DMS79 treated with DMSO at 0.1 percent for 48 hours (cell line): ENCODE measurements around the gene ZNF408.
A peak's percentile ranks its signal among the peaks of the same experiment; 100 is the strongest.

Experiments
- DNase-seq: peaks from one replicate; lab custom pipeline; 2025; lab: John Stamatoyannopoulos, UW

ZNF408 gene

GRCh38 chr11:46676436-46677158, 24.2 kb upstream of the ZNF408 start:
- no peak for DNase-seq

GRCh38 chr11:46677169-46677568, 23.7 kb upstream of the ZNF408 start:
- no peak for DNase-seq

DNA sequence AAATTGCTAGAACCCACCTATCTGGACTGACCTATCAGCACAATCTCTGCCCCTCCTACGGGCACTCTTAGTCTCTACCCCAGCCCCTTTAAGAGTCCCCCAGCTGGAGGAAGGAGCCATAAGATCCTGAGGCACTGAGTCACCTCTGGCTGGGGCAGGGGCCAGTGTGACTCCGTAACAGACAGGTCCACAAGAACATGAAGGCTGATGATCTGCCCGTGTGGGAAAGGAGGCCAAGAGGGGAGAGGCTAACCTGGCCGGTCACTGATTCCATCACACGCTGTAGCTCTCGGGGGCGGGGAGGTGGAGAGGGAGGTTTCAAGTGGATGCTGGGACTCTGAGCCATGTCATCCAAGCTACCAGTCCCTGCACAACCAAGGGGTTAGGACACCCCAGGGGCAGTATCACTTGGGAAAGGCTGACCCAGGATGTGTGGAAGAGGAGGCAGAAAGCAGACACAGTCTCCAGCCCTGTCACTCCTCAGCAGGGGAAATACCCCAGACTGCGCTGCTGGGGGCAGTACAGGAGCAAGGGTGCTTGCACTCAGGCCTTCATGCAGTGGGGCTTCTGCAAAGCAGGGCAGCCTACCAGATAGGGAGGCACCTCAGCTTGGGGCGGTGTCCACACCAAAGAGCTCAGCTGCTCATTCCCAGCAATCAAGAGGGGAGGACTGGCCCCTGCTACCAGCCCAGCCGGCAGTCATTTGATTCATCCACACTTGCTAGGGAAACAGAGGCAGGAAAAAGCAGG, 22.7 kb upstream of the ZNF408 start:
- DNase-seq = no peak

- no peak for DNase-seq
These were observed 22.1 kb upstream of the ZNF408 start for GRCh38 chr11:46678741-46679130.

DNA sequence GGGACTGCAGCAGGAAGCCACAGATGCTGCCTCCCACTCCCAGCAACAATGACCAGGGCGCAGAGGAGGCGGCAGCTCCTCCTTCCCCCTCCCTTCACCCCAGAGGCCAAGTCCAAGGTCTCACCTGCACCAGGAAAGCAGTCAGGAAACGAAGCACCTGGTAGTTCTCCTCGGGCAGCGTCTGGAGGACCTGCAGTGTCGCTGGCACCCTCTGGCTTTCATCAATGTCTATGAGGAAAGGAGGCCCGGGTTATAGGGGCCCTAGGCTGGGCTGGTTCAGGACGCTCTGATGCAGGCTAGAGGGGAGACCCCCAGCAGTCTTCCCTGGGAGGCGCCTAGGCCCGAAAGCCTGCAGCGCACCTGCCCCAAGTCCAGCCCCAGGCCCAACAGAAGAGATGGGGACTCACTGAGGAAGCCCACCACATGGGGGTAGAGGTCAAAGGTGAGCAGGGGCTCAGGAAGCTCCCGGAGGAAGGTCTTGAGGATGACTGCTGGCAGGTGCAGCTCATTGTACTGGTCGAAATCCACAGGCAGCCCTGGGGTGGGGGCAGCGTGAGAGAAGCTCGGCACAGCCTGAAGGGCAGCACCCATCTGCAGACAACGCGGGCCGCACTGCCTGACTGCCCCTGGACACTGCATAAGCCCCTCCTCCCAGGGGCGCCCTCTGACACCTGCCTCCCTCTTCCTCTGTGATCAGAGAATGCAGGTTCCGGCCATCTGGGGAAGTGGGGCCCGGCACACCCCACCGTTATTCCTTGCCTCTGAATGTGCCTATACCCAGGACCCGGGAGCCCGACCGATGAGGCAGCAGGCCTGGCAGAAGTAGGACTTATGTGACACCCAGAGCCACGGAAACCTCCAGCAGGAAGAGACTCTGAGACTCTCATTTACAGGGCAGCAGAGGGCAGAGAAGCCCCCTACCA, 21.3 kb upstream of the ZNF408 start:
- no peak for DNase-seq

DNA sequence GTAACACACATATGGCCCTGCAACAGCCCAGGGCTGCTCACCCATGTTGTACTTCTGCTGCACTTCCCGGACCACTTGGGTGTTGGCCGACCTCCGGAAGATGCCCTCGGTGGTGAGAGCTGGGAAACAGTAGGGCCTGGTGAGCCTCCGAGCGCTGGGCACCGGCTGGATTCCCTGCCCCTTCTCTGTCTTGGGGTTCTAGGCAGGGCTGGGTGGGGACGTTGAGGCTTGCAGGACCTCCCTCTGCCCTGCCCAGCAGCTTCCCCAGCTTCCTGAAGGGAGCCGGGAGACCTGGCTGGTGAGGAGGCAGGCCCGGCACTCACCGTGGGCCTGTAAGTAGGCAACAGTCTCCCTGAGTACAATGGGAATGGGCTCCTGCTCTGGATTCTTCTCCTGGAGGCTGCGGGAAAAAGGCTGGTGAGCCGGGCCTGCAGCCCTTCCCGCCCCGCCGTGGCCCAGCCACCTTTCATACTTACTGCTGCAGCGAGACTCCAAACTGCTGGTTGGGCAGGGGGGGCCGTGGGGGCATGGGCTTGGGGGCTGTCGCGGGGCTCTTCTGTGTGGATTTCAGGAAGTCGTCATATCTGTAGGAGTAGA, 20.6 kb upstream of the ZNF408 start:
- no peak for DNase-seq

DNA sequence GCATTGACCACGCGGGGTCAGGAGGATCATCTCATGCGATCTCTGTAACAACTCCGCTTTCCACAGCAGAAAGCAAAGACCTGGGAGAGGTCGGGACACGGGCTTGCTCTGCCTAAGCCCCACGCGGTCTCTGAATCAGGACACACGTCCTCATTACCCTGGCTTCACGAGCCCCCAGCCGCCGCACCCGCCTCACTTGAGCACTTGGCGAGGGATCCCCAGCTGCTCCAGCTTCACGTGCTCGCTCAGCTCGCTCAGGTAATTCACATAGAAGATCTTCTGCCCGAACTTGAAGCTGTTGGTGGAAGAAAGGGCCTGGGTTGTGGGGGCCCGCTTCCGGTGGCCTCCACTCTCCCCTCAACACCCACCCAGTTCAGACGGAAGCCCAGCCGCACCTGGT, 20.0 kb upstream of the ZNF408 start:
- DNase-seq = no peak

GRCh38 chr11:46681814-46682213, 19.0 kb upstream of the ZNF408 start:
- no peak for DNase-seq

DNA sequence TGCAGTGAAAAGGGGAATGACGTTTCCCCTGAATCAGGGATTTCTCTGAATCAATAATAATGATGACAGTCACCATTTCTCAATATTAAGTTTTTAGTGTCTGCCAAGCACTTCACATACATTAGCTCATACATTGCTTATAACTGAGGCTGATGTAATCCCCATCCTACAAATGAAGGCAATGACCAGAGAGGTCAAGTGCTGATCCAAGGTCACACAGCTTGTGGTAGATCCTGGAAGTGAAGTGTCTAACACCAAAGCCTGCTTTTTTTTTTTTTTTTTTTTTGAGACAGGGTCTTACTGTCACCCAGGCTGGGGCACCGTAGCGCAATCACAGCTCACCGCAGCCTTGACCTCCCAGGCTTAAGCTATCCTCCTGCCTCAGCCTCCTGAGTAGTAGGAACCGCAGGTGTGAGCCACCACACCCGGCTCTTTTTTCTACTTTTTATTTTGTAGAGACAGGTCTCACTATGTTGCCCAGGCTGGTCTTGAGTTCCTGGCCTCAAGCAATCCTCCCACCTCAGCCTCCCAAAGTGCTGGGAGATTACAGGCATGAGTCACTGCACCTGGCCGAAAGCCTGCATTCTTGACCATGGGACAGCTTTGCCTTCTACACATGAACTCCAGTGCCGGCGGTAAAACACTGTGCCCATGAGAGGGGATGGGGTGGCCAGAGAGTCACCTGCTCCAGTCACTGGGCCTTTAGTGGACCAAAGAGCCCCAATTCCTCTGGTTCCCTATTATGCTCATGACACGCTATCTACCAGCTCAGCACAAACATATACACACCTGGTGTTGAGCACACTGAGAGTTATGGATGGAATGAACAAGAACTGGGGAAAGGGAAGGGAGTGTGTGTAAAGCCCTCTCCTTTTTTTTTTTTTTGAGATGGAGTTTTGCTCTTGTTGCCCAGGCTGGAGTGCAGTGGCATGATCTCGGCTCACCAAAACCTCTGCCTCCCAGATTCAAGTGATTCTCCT, 17.8 kb upstream of the ZNF408 start:
- no peak for DNase-seq

- no peak for DNase-seq
These were observed 16.5 kb upstream of the ZNF408 start for GRCh38 chr11:46684367-46684766.

DNA sequence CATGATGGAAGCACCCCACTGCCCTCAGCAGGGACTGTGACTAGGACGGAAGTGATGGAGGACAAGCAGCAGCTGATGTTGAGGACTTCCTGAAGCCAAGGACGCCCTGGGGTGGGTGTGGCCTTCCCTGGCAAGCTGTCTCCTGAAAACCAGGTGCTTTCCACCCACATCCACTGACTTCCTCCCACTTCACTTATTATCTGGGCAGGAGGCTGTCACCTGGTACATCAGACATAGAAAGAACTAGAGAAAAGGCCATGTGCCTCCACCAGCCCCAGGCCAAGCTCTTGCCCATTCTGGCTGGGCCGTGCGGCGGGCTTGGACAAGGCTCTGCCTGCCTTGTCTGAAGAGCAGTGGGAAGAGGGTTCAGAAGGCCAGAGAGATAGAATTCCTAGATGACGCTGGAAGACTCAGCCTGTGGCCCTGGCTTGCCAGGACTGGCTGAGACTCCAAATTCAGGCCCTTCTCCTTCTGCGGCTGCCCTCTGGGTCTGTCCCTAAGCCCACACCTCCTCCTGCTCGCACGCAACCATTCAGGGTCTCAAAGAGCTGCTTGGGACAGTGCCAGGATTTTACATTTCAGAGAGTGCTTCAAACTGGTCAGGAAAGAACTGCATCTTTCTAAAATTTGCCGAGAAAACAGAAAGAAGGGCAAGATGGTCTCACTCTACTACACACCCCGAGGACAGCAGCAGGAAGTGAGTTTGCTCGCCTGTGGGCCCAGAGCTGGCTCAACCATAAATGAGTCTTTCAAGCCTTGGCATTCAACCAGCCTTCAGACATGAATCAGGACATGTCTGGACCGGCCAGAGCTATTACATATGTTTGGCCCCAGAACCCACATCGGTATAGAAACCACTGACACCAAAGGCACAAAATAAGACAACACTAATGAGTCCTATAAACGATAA, 13.7 kb upstream of the ZNF408 start:
- DNase-seq = peak; percentile 67

DNA sequence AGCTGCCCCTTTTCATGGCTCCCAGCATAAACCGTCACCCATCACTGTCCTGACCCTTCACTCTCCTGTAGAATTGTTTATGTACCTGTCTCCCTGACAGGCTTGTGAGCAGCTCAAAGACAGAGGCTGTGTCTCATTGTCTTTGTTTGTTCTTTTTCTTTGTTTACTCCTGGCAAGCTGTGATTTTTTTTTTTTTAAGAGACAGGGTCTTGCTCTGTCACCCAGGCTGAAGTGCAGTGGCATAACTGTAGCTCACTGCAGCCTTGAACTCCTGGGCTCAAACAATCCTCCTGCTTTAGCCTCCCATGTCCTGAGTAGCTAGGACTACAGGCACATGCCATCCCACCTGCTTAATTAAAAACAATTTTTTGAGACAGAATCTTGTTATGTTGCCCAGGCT, 10.1 kb upstream of the ZNF408 start:
- DNase-seq = no peak

DNA sequence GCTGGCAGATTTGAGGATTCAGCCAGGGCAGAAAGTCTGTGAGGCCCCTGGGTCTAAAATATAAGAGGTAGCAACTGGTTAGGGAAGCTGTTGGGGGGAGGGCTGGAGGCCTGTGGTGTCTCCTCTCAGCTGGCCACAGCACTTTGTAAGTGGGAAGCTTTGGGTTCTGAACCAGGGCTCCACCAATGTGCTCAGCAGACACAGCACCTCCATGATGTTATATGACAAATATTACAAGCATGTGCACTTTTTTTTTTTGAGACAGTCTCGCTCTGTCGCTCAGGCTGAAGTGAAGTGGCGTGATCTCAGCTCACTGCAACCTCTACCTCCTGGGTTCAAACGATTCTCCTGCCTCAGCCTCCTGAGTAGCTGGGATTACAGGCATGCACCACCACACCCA, 8.4 kb upstream of the ZNF408 start:
- DNase-seq = no peak

- no peak for DNase-seq
These were observed 7.2 kb upstream of the ZNF408 start for GRCh38 chr11:46693597-46694012.

DNA sequence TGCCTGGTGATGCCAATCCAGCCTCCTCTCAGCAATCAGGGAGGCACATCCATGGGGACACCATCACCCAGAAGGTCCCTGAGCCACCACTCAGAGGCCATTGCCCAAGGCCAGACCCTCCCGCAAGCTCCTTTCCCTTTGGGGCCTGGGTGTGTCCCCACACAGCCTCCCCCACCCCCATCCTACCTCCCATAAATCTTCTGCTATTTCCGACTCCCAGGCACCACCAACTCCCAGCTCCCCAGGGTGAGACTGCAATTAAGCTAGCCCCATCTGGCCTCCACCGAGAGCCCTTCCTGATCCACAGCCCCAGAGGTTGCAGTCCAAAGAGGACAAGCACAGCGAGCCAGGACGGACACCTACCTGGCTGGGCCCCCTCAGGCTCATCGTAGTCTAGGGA, 6.8 kb upstream of the ZNF408 start:
- no peak for DNase-seq

DNA sequence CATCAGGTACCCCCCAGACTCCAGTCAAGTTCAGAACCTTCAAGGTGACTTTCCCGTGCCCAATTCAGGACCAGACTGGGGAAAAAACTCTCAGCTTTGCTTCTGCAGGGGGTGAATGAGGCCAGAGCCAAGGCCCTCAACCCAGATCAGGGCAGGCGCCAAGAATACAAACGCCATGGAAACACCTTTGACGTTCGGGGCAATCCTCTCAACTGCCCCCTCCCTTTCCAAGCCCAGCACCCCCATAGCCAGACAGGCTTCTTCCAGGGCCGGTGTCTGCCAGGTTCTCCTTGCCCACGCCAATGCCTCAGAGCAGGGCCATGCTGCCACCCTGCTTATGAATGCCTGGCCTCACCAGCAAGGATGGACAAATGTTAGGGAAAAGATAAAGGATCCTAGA, 6.2 kb upstream of the ZNF408 start:
- DNase-seq = no peak

GRCh38 chr11:46695345-46696211, 5.3 kb upstream of the ZNF408 start:
- DNase-seq = no peak

- peak; percentile 60 for DNase-seq
These were observed 4.6 kb upstream of the ZNF408 start for GRCh38 chr11:46696212-46696558.

GRCh38 chr11:46697303-46697702, 3.5 kb upstream of the ZNF408 start:
- peak; percentile 85 for DNase-seq
